Liver (tissue), 9 donors: ENCODE measurements around the gene RAPGEF4. TPM values are rescaled to one million over a fixed set of nuclear protein-coding genes. Genes with fewer than 3 reads are reported as not detected.

Experiments used
- DNase-seq: peaks from one replicate; pipeline ENCODE4 v3.0.0-alpha.2; 2017; ENCODE audit warnings: low spot score
- H3K27ac ChIP-seq, 2 donors: one replicate each; pipeline ENCODE4 v1.7.0; 2013; ENCODE audit warnings: inconsistent platforms in 2 of 2, low read length in 2 of 2, control low read depth in 1 of 2, low read depth in 1 of 2, mild to moderate bottlenecking in 1 of 2
- H3K27me3 ChIP-seq, 4 donors: one replicate each; pipeline versions ENCODE4 v1.6.1 to v1.7.0; 2013; ENCODE audit warnings: low read length in 3 of 4, inconsistent platforms in 1 of 4, mild to moderate bottlenecking in 1 of 4, moderate library complexity in 1 of 4; ENCODE audit not compliant: control insufficient read depth in 4 of 4, insufficient read depth in 4 of 4
- H3K36me3 ChIP-seq, 4 donors: one replicate each; pipeline versions ENCODE4 v1.6.1 to v1.7.0; 2013; ENCODE audit warnings: low read length in 3 of 4, mild to moderate bottlenecking in 3 of 4, low read depth in 1 of 4, moderate library complexity in 1 of 4; ENCODE audit not compliant: control insufficient read depth in 4 of 4, insufficient read depth in 3 of 4
- H3K4me1 ChIP-seq, 4 donors: one replicate each; pipeline versions ENCODE4 v1.6.1 to v1.7.0; 2013; ENCODE audit warnings: low read length in 3 of 4, mild to moderate bottlenecking in 3 of 4, moderate library complexity in 1 of 4; ENCODE audit not compliant: control insufficient read depth in 4 of 4, insufficient read depth in 4 of 4
- H3K4me3 ChIP-seq, 3 donors: one replicate each; pipeline versions ENCODE4 v1.6.1 to v1.7.0; 2013; ENCODE audit warnings: low read length in 3 of 3, control low read depth in 1 of 3, low read depth in 1 of 3, mild to moderate bottlenecking in 1 of 3
- H3K9ac ChIP-seq, 2 donors: one replicate each; pipeline ENCODE4 v1.7.0; 2013; ENCODE audit warnings: low read length in 2 of 2, mild to moderate bottlenecking in 2 of 2, moderate library complexity in 2 of 2, control low read depth in 1 of 2, low read depth in 1 of 2
- H3K9me3 ChIP-seq, 4 donors: one replicate each; pipeline versions ENCODE4 v1.6.1 to v1.7.0; 2013; ENCODE audit warnings: low read length in 3 of 4; ENCODE audit not compliant: control insufficient read depth in 4 of 4
- EGR1 ChIP-seq, 2 donors: IDR thresholded peaks; 2 replicates each; pipeline ENCODE4 v1.6.1; 2016 to 2018; ENCODE audit warnings: antibody characterized with exemption in 2 of 2, low read depth in 2 of 2
- FOXA1 ChIP-seq: IDR thresholded peaks from 2 replicates; pipeline ENCODE4 v1.6.1; 2016; ENCODE audit warnings: antibody characterized with exemption
- FOXA2 ChIP-seq: IDR thresholded peaks from 2 replicates; pipeline ENCODE4 v1.6.1; 2016; ENCODE audit warnings: antibody characterized with exemption
- GABPA ChIP-seq, 2 donors: IDR thresholded peaks in 1 of 2; conservative IDR thresholded peaks in 1 of 2; 2 replicates each; pipeline ENCODE4 v1.6.1; 2016; ENCODE audit warnings: antibody characterized with exemption in 2 of 2, mild to moderate bottlenecking in 1 of 2, moderate library complexity in 1 of 2
- HNF4A ChIP-seq, 2 donors: conservative IDR thresholded peaks; 2 replicates each; pipeline ENCODE4 v1.6.1; 2016; ENCODE audit warnings: antibody characterized with exemption in 2 of 2, mild to moderate bottlenecking in 2 of 2
- HNF4G ChIP-seq: IDR thresholded peaks from 2 replicates; pipeline ENCODE4 v1.6.1; 2016; ENCODE audit warnings: antibody characterized with exemption
- JUND ChIP-seq, 2 donors: IDR thresholded peaks; 2 replicates each; pipeline ENCODE4 v1.6.1; 2016; ENCODE audit warnings: antibody characterized with exemption in 2 of 2
- RXRA ChIP-seq, 2 donors: IDR thresholded peaks; 2 replicates each; pipeline ENCODE4 v1.6.1; 2017 to 2018; ENCODE audit warnings: antibody characterized with exemption in 2 of 2, mild to moderate bottlenecking in 1 of 2
- TAF1 ChIP-seq: conservative IDR thresholded peaks from 2 replicates; pipeline ENCODE4 v1.6.1; 2016; ENCODE audit warnings: antibody characterized with exemption, mild to moderate bottlenecking
- YY1 ChIP-seq: IDR thresholded peaks from 2 replicates; pipeline ENCODE4 v1.6.1; 2016; ENCODE audit warnings: antibody characterized with exemption, mild to moderate bottlenecking
- WGBS: extraction: QIAGEN DNeasy Blood & Tissue Kit; methylation state at CpG from one replicate; pipeline ENCODE4 v1.1.7; 2013; 5-methylcytosine and 5-hydroxymethylcytosine counted together
- polyA plus RNA-seq, 2 donors: library from polyadenylated mRNA; stranded (reverse) in 1 of 2; unstranded in 1 of 2; fragments of 200-250 nt in 1 of 2; fragments of >200 nt in 1 of 2; fragmentation: Nextera tagmentation in 1 of 2; extraction: Ambion mirVana in 1 of 2; gene quantifications; one replicate each; pipeline versions ENCODE4 v1.2.1 to v1.2.3, GENCODE V29; 2013 to 2015
- total RNA-seq, 2 donors: library from RNA; depleted of rRNA; stranded (reverse); fragments of >200 nt; gene quantifications; one replicate each; pipeline ENCODE4 v1.2.3, GENCODE V29; 2014
- TF ChIP-seq, protein P1 (sequence below): IDR thresholded peaks from 2 replicates; pipeline ENCODE4 v1.6.1; 2016; ENCODE audit warnings: antibody characterized with exemption
- TF ChIP-seq, protein P2 (sequence below): fragments of 150-350 bp; IDR thresholded peaks from 2 replicates; pipeline ENCODE4 v1.5.1; 2017; ENCODE audit warnings: improper control_type of control experiment, low read depth, low read length; ENCODE audit not compliant: missing input control
- TF ChIP-seq, protein P3 (sequence below): IDR thresholded peaks from 2 replicates; pipeline ENCODE4 v1.6.1; 2016; ENCODE audit warnings: antibody characterized with exemption, mild to moderate bottlenecking
- TF ChIP-seq, protein P4 (sequence below): IDR thresholded peaks from 2 replicates; pipeline ENCODE4 v1.6.1; 2016; ENCODE audit warnings: antibody characterized with exemption
- donor health status: healthy.
- donor health status: healthy.
- donor health status: healthy.
- donor health status: healthy.
- donor health status: healthy.

The RAPGEF4 gene
- total and polyA plus RNA-seq, 4 donors, result 1.5 to 18.2 (median 8.3) TPM

DNA sequence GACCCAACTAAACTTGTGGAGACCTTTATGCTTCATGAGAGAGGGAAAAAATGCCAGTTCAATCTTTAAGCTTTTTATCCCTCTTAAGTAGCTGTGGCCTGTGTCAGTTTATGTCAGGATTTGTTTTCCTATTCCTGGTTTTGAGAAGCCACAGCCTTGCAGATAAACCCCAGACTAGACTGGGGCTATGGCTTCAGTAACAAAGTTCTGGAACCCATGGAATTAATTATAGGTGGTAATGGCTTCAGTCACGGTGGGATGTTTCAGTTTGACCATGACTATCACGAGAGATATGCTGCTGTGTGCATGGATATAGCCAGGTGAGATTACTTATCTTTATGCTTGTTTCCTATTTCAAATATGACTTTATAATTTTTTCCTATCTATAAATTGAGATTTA is 134.8 kb downstream of the RAPGEF4 start (continued):
- no peak for TF ChIP-seq HNF4A (conservative IDR thresholded peaks at IDR 0.05)
- no peak for TF ChIP-seq FOXA1
- TF ChIP-seq HNF4G, result no peak
- TF ChIP-seq RXRA (IDR thresholded peaks at IDR 0.05), result no peak
- TF ChIP-seq, protein P1, sequence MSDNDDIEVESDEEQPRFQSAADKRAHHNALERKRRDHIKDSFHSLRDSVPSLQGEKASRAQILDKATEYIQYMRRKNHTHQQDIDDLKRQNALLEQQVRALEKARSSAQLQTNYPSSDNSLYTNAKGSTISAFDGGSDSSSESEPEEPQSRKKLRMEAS, result no peak
- no peak for TF ChIP-seq YY1
- TF ChIP-seq, protein P2, sequence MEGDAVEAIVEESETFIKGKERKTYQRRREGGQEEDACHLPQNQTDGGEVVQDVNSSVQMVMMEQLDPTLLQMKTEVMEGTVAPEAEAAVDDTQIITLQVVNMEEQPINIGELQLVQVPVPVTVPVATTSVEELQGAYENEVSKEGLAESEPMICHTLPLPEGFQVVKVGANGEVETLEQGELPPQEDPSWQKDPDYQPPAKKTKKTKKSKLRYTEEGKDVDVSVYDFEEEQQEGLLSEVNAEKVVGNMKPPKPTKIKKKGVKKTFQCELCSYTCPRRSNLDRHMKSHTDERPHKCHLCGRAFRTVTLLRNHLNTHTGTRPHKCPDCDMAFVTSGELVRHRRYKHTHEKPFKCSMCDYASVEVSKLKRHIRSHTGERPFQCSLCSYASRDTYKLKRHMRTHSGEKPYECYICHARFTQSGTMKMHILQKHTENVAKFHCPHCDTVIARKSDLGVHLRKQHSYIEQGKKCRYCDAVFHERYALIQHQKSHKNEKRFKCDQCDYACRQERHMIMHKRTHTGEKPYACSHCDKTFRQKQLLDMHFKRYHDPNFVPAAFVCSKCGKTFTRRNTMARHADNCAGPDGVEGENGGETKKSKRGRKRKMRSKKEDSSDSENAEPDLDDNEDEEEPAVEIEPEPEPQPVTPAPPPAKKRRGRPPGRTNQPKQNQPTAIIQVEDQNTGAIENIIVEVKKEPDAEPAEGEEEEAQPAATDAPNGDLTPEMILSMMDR, result no peak
- no peak for TF ChIP-seq JUND (IDR thresholded peaks at IDR 0.05)
- TF ChIP-seq FOXA2, result no peak

DNA sequence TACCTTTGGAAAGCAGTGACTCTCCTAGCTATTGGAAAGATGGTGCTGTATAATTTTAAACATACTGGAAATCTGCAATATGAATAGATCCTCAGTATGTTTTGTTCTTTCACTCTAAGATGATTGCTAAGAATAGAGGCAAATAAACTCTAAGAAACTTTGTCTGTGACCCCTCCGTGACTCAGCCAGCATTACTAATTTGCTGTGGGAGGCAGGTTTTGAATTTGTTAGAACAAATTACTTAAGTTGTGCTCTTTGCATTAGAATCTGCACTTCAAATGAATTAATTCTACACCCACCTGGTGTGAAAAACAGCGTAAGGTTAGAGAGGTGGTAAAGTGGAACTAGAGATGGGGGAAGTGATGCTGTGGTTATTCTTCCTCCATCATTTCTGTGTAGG is 142.2 kb downstream of the RAPGEF4 start:
- H3K36me3 ChIP-seq, result no peaks in the 10 kb centered on the region
- no peak overlapping the region for H3K27ac ChIP-seq
- H3K9me3 ChIP-seq, result no peaks in the 10 kb centered on the region
- 85% methylated on average over 2 of the region's 2 CpGs for WGBS
- H3K27me3 ChIP-seq, result no peaks in the 10 kb centered on the region
- no peak overlapping the region for H3K9ac ChIP-seq
- no peak overlapping the region for H3K4me3 ChIP-seq
- H3K4me1 ChIP-seq, result no peaks in the 10 kb centered on the region
- DNase-seq, result no peak
- TF ChIP-seq, protein P3, sequence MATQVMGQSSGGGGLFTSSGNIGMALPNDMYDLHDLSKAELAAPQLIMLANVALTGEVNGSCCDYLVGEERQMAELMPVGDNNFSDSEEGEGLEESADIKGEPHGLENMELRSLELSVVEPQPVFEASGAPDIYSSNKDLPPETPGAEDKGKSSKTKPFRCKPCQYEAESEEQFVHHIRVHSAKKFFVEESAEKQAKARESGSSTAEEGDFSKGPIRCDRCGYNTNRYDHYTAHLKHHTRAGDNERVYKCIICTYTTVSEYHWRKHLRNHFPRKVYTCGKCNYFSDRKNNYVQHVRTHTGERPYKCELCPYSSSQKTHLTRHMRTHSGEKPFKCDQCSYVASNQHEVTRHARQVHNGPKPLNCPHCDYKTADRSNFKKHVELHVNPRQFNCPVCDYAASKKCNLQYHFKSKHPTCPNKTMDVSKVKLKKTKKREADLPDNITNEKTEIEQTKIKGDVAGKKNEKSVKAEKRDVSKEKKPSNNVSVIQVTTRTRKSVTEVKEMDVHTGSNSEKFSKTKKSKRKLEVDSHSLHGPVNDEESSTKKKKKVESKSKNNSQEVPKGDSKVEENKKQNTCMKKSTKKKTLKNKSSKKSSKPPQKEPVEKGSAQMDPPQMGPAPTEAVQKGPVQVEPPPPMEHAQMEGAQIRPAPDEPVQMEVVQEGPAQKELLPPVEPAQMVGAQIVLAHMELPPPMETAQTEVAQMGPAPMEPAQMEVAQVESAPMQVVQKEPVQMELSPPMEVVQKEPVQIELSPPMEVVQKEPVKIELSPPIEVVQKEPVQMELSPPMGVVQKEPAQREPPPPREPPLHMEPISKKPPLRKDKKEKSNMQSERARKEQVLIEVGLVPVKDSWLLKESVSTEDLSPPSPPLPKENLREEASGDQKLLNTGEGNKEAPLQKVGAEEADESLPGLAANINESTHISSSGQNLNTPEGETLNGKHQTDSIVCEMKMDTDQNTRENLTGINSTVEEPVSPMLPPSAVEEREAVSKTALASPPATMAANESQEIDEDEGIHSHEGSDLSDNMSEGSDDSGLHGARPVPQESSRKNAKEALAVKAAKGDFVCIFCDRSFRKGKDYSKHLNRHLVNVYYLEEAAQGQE, result no peak
- TF ChIP-seq RXRA (IDR thresholded peaks at IDR 0.05) (no peak), YY1 (no peak), HNF4A (conservative IDR thresholded peaks at IDR 0.05) (no peak), EGR1 (IDR thresholded peaks at IDR 0.05; ENCODE audit: low read depth in 2 of 2) (no peak), TAF1 (no peak), GABPA (IDR thresholded peaks at IDR 0.05 in 1 of 2, conservative IDR thresholded peaks at IDR 0.05 in 1 of 2) (no peak)
- TF ChIP-seq, protein P2, result no peak
- TF ChIP-seq, protein P4, sequence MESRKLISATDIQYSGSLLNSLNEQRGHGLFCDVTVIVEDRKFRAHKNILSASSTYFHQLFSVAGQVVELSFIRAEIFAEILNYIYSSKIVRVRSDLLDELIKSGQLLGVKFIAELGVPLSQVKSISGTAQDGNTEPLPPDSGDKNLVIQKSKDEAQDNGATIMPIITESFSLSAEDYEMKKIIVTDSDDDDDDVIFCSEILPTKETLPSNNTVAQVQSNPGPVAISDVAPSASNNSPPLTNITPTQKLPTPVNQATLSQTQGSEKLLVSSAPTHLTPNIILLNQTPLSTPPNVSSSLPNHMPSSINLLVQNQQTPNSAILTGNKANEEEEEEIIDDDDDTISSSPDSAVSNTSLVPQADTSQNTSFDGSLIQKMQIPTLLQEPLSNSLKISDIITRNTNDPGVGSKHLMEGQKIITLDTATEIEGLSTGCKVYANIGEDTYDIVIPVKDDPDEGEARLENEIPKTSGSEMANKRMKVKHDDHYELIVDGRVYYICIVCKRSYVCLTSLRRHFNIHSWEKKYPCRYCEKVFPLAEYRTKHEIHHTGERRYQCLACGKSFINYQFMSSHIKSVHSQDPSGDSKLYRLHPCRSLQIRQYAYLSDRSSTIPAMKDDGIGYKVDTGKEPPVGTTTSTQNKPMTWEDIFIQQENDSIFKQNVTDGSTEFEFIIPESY, result no peak
